HL-60 (cell line): ENCODE results near the gene MYBPC2.
A peak's percentile ranks its signal among the peaks of the same experiment; 100 is the strongest.

Experiments
- DNase-seq, 2 experiments: peaks; one replicate each; pipeline ENCODE4 v3.0.0-alpha.2; 2010 to 2020; ENCODE audit warnings: low read depth in 1 of 2, low spot score in 1 of 2
- H3K27ac ChIP-seq: fragments of 250-450 bp; sonication (Bioruptor Pico); replicated peaks from 2 replicates; pipeline ENCODE4 v1.5.1; 2020; ENCODE audit warnings: mild to moderate bottlenecking, moderate library complexity
- H3K27me3 ChIP-seq: fragments of 250-450 bp; sonication (Bioruptor Pico); 2 replicates; pipeline ENCODE4 v1.5.1; 2021; ENCODE audit warnings: mild to moderate bottlenecking, moderate library complexity; ENCODE audit not compliant: insufficient read depth, poor library complexity, severe bottlenecking
- H3K4me3 ChIP-seq: replicated peaks from 2 replicates; pipeline ENCODE4 v1.5.1; 2011; ENCODE audit warnings: mild to moderate bottlenecking, control low read depth, low read length; ENCODE audit not compliant: insufficient read depth
- GABPA ChIP-seq: IDR thresholded peaks from 2 replicates; pipeline ENCODE4 v1.6.1; 2012; ENCODE audit warnings: low read depth
- POLR2AphosphoS5 ChIP-seq: IDR thresholded peaks from 2 replicates; pipeline ENCODE4 v1.6.1; 2012; ENCODE audit warnings: low read depth
- SPI1 ChIP-seq: IDR thresholded peaks from 2 replicates; pipeline ENCODE4 v1.6.1; 2012; ENCODE audit warnings: low read depth, mild to moderate bottlenecking, borderline replicate concordance
- TF ChIP-seq, protein P1 (sequence below): IDR thresholded peaks from one replicate; pipeline ENCODE4 v1.5.1; 2011; ENCODE audit warnings: low read length, control low read depth, inconsistent platforms; ENCODE audit not compliant: insufficient read depth
- TF ChIP-seq, protein P2 (sequence below): IDR thresholded peaks from 2 replicates; pipeline ENCODE4 v1.6.1; 2012; ENCODE audit warnings: low read depth; ENCODE audit not compliant: insufficient replicate concordance

MYBPC2 gene

DNA sequence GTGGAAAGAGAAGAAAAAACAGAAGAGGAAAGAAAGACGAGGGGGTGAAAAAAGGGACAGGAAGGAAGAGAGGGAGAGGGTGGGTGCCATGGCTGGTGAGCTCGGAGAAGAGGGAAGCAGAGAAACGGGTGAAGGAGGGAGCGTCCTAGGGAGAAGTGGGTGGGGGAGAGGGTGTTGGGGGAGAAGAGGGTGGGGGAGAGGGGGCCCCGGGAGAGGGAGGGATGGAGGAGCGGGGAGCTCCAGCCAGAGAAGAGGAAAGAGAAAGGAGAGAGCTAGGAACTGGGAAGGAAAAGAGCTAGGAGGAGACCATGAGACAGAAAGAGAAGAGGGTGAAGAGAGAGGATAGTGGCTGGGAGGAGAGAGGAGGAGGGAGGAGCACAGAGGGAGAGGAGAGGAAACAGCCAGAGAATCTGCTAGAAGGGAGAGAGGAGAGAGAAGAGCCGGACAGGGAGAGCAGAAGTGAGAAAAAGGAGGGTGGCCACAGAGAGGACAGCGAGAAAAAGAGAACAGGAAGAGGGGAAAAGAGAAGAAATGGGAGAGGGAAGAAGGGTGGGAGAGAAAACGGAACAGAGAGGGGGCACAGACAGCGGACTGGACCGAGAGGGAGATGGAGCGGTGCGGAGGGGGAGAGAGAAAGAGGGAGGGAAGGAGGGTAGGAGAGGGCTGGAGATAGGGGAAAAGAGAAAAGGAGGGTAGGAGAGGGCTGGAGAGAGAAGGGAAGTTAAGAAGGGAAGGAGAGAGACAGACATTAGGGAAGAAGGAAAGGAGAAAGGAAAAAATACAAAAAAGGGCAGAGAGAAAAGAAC is 55.9 kb downstream of the MYBPC2 start:
- Histone ChIP-seq H3K27me3 (peaks cover 2% of the 10 kb centered on the region), H3K4me3 (peak overlapping the region; percentile 11; the same call in 1 of the 2 replicates), H3K27ac (no peak overlapping the region)
- peak; percentile 7 to 48 for DNase-seq
- TF ChIP-seq, protein P1, sequence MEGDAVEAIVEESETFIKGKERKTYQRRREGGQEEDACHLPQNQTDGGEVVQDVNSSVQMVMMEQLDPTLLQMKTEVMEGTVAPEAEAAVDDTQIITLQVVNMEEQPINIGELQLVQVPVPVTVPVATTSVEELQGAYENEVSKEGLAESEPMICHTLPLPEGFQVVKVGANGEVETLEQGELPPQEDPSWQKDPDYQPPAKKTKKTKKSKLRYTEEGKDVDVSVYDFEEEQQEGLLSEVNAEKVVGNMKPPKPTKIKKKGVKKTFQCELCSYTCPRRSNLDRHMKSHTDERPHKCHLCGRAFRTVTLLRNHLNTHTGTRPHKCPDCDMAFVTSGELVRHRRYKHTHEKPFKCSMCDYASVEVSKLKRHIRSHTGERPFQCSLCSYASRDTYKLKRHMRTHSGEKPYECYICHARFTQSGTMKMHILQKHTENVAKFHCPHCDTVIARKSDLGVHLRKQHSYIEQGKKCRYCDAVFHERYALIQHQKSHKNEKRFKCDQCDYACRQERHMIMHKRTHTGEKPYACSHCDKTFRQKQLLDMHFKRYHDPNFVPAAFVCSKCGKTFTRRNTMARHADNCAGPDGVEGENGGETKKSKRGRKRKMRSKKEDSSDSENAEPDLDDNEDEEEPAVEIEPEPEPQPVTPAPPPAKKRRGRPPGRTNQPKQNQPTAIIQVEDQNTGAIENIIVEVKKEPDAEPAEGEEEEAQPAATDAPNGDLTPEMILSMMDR, result no peak
- TF ChIP-seq SPI1, result no peak
- TF ChIP-seq GABPA, result no peak
- TF ChIP-seq, protein P2, sequence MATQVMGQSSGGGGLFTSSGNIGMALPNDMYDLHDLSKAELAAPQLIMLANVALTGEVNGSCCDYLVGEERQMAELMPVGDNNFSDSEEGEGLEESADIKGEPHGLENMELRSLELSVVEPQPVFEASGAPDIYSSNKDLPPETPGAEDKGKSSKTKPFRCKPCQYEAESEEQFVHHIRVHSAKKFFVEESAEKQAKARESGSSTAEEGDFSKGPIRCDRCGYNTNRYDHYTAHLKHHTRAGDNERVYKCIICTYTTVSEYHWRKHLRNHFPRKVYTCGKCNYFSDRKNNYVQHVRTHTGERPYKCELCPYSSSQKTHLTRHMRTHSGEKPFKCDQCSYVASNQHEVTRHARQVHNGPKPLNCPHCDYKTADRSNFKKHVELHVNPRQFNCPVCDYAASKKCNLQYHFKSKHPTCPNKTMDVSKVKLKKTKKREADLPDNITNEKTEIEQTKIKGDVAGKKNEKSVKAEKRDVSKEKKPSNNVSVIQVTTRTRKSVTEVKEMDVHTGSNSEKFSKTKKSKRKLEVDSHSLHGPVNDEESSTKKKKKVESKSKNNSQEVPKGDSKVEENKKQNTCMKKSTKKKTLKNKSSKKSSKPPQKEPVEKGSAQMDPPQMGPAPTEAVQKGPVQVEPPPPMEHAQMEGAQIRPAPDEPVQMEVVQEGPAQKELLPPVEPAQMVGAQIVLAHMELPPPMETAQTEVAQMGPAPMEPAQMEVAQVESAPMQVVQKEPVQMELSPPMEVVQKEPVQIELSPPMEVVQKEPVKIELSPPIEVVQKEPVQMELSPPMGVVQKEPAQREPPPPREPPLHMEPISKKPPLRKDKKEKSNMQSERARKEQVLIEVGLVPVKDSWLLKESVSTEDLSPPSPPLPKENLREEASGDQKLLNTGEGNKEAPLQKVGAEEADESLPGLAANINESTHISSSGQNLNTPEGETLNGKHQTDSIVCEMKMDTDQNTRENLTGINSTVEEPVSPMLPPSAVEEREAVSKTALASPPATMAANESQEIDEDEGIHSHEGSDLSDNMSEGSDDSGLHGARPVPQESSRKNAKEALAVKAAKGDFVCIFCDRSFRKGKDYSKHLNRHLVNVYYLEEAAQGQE, result no peak
- no peak for TF ChIP-seq POLR2AphosphoS5

DNA sequence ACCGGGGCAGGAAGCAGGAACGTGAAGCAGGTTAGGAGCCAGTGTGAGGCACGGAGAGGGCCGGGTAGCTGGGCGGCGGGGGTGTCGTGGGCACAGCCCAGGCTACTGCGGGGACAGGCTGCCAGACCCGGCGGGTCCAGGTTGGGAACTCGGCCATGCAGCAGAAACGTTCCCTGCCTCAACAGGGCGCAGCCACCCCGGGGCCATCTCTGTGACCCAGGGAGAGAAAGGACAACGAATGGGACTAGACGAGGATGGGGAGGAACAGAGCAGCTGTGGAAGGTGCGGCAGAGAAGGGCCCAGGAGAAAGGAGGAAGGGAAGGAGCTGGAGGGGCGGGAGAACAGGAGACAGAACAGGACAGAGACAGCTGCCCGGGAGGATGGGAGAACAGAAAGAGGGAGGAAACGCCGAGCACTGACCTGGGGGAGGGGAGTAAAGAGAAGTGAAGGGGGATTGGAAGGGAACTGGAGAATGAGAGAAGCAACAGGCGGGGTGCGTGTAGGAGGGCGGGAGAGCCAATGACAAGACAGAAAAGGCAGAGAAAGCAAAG is 56.8 kb downstream of the MYBPC2 start:
- Histone ChIP-seq H3K27ac (no peak overlapping the region), H3K27me3 (peaks cover 2% of the 10 kb centered on the region), H3K4me3 (no peak overlapping the region)
- TF ChIP-seq GABPA (no peak), POLR2AphosphoS5 (no peak), SPI1 (no peak)
- TF ChIP-seq, protein P2, result no peak
- TF ChIP-seq, protein P1, result no peak
- no peak for DNase-seq

DNA sequence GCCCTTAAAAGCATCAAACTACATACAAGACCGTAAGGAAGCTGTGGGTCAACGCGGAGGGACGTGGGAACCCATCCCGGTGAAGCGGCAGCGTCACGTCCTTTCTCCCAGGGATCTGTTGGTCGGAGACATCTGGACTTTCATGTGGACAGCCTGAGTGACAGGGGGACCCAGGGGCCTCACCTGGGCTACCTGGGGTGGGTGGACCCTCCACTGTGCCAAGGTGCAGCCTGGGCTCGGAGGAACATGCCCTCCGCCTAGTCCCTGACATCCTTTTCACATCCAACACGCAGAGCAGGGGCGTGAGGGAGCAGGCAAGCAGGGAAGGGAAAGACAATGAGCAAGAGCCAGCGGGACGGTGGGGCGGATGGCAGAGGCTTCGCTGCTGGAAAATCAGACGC is 57.7 kb downstream of the MYBPC2 start:
- DNase-seq, result no peak
- H3K27me3 ChIP-seq, result peaks cover 2% of the 10 kb centered on the region
- H3K27ac ChIP-seq, result no peak overlapping the region
- TF ChIP-seq GABPA (no peak), SPI1 (no peak), POLR2AphosphoS5 (no peak)
- TF ChIP-seq, protein P2, result no peak
- TF ChIP-seq, protein P1, result no peak
- no peak overlapping the region for H3K4me3 ChIP-seq
